Activated T-cell treated with anti-CD3 and anti-CD28 coated beads, Interleukin-2, amount 50 U/mL, for 1 hour (primary cell): Measurements from ENCODE around the gene C11orf68.

Experiments
- DNase-seq: peaks from one replicate; pipeline ENCODE4 v3.0.0-alpha.2; 2020

C11orf68 gene

DNA sequence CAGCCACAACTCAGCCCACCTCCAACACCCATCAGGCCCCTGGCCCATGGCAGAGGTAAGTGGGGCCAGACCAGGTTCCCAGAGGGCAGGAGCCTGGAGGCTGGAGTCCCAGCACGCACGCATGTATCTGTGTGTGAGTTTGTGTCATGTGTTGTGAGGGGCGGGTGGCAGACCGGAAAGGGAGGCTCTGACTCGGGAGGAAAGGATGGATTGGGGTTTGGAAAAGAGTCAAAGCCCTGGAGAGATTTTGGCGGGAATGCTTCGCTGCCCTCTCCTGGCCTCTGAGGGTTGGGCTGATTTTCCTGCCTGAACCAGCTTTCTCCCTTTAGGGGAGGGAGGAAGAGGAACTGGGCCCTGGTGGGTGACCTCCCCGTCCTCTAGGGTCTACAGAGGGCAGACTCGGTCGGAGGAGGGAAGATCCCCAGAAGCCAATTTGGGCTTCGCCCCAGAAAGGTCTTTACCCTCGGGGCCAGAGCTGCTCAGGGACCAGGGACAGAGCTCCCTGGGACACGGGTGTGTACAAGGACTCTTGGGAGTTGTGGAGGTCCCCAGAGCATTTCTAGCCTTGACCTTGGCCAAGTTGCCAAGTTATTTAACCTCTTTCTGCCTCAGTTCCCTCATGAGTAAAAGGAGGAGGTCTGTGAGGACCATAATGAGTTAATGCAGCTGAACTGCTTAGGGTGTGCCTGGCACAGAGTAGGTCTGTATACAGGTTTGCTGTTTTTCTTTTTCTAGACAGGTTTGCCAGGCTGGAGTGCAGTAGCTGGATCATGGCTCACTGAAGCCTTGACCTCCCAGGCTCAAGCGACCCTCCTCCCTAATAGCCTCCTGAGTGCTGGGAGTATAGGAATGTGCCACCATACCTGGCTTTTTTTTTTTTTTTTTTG is 6.9 kb downstream of the C11orf68 start:
- DNase-seq = no peak

DNA sequence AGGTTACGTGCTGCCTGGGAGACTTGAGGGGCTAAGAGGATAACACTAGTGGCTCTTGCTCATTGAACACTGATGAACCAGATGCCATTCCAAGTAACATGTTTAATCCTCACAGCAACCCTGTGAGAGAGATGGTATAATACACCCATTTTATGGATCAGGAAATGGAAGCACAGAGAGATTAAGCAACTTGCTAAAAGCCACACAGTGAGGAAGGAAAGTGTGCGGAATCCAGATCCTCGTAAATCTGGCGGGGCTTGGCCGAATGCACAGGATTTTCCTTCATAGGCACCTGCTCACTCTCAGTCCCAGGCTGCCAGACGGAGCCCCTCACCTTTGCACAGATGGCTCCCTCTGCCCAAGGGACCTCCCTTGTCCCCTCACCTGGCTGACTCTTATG is 11.0 kb downstream of the C11orf68 start:
- no peak for DNase-seq

DNA sequence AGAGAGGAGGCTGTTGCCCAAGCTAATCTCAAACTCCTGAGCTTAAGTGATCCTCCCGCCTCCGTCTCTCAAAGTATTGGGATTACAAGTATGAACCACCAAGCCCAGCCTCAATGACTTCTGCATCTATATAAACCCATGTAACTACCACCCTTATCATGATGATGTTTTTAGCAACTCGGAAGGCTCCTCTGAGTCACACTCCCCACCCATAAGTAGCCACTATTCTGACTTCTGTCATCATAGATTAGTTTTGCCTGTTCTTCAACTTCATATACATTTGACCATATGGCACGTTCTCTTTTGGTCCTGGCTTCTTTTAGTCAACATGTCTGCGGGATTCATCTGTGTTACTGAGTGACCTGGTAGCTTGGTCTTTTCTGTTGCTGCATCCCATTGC is 12.3 kb downstream of the C11orf68 start:
- DNase-seq = no peak

DNA sequence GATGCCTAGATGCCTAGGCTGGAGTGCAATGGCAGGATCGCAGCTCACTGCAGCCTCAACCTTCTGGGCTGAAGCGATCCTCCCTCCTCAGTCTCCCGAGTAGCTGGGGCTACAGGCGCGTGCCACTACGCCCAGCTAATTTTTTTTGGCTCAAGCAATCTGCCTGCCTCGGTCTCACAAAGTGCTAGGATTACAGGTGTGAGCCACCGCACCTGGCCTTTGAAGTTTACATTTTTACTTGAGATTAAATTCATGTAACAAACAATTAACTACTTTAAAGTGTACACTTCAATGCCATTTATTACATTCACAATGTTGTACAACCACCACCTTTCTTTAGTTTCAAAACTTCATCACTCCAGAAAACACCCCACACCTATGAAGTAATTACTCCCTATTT is 15.1 kb downstream of the C11orf68 start:
- no peak for DNase-seq

DNA sequence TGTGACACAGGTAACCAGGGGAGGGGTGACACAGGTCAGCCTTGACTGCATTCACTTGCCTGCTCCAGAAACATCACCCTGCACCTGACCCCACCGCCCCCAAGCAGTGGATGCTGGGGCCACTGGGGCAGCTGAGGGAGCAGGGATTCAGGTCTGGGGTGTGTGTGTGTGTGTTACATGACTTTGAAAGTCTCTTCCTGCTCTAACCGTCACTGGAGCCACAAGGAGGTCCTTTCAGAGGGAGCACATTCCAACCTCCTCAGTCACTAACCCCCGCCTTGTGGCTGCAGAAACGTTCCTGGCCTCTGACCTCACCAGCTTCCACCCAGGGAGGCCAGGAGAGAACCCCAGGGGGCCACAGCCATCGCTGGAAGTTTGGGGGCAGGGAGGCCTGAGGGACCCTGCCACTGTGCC is 15.8 kb downstream of the C11orf68 start:
- no peak for DNase-seq

DNA sequence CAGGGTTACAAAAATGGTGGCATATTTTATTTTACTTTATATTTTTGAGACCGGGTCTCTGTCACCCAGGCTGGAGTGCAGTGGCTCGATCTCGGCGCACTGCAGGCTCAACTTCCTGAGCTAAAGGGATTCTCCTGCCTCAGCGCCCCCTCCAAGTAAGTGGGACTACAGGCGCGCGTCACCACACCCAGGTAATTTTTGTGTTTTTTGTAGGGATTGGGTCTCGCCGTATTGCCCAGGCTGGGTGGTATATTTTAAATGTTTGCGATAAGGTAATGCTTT is 18.0 kb downstream of the C11orf68 start:
- DNase-seq = no peak

DNA sequence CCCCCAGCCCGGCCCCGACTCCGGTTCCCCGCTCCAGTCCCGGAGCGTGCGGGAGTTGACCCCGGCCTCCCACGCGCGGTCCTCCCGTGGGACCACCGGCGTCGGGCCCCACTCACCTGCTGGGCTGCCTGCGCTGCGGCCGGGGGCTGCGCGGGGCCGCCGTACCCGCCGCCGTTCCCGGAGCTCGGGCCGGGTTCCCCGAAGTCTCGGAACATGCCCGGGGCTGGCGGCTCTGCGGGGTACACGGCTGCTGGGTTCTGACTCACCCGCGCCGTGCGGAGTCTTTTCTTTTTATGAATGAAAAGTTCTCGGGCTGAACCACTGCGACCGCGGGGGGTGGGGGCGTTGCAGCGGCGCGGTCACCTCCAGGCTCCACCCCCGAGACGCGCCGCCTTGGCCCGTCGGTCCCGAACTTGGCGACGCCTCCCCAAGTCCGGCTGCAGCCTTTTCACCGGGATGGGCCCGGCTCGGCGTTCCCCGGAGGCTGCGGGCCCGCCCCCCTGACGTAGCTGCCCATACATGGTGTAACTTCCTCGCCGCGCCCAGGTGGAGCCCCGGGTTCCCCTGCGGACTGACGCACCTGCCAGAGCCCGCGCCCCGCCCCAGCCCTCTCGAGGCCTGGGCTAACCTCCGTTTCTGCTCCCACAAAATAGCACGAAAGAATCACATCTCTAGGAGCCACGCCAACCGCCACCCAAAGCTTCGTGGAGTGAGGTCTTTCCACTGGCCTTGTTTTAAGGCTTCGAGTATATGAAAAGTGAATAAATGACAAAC is 18.6 kb downstream of the C11orf68 start, which contains the start of gene FOSL1:
Gene FOSL1 (minus strand): TSS at position 264 of the 774 bp plus-strand sequence. CDS start 49 bp downstream, at position 215.
- DNase-seq = peak; percentile 93

DNA sequence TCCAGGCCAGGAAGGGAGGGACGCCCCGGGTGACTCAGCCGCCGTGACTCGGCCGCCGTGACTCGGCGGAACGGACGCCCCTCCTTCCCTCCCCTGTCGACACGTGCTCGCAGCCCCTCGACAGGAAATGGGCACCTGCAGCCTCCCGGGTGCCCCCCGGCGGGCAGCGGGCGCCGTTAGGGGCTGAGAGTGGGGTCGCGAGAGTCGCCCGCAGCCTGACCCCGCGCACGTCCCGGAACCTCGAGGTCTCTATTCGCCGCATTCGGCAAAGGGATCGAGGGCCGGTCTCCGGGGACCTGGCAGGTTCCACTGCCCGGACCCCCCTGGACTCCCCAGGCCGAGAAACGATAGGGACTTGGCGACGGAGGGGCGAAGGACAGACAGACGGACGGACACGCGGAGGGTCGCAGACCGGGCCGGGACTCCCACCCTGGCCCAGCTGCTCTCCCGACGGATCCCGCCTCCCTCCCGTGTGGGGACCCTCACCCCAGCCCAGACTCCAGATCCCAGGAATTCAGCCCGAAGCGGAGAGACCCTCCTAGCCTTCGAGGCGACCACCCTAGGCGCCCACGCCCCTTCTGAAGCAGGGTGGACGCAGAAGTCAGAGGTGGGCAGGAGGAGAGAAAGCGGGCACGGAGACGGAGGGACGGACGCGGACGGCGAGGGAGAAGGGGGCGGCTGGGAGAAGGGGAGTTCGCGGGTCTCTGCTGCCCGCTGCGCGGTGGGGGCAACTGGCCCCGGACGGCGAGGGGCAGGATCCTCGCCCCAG is 19.3 kb downstream of the C11orf68 start:
- peak; percentile 69 for DNase-seq

DNA sequence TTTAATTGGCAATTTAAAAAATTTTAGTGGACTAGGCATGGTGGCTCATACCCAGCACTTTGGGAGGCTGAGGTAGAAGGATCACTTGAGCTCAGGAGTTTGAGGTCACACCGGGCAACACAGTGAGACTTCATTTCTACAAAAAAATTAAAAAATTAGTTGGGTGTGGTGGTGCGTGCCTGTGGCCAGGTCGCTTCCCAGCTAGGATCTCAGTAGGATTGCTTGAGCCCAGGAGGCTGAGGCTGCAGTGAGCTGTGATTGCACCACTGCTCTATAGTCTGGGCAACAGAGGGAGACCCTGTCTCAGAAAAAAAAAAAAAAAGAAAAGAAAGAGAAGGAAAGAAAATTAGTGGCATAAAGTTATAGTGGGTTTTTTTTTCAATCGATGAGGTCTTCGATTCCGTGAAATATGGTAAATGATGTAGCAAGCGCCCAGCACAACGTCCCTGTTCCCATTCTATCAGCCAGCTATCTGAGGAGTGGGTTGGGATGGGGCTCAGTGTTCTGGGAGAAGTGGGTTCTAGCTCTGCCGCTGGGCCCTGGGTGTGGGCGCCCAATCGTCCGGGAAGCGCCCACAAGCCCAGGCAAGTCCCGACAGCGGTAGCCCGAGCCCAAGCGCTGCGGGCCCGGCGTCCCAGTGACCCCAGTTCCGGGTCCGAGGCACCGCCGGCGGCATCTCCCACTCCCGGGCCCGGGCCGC is 20.1 kb downstream of the C11orf68 start:
- no peak for DNase-seq

DNA sequence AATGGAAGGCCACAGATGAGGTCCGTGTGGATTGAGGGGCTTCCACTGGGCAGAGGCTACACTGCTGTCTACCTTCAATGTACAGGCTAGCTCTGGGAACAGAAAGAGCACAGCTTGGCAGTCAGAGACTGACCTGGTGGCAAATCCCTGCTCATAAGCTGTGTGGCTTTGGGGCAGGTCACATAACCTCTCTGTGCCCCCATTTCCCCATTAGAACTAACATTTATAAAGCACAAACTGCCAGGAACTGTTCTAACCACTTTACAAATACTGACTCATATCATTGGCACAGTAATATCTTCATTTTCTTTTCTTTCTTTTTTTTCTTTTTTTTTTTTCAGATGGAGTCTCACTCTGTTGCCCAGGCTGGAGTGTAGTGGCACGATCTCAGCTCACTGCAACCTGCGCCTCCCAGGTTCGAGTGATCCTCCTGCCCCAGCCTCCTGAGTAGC is 21.8 kb downstream of the C11orf68 start:
- no peak for DNase-seq

DNA sequence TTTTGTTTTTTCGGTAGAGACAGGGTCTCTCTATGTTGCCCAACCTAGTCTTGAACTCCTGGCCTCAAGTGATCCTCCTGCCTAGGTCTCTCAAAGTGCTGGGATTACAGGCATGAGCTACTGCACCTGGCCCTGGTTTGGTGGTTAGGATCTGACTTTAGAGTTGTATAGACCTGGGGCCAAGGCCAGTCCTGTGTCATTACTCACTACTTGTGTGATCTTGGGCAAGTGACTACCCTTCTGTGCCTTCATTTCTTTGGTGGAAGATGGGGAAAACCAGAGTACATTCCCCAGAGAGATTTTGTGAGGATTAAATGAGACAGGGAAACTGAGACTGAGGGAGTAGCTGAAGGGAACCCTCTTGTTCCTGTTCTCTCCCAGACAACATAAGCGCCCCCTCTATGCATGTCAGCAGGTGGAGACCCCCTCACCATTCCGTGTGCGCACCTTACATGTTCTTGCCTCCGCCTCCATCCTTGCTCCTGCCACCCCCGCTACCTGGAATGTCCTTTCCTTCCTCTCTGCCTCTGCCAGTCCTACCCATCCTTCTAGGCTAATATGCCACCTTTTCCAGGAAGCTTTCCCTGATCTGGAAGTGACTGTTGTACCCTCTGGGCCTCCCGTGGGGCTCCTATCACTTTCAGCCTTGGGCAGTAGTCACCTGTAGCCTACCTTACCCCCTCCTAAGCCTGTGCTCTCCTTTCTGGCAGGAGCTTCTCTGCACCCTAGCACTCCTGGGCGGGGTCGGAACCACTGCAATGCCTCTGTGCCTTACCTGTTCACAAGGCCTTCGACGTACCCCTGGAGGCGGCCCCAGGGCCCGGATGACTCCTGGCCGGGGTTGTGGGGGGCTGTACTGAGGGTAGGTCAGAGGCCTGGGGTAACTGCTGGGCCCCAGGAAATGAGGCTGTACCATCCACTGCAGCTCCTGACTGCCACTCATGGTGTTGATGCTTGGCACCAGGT is 22.5 kb downstream of the C11orf68 start:
- no peak for DNase-seq

DNA sequence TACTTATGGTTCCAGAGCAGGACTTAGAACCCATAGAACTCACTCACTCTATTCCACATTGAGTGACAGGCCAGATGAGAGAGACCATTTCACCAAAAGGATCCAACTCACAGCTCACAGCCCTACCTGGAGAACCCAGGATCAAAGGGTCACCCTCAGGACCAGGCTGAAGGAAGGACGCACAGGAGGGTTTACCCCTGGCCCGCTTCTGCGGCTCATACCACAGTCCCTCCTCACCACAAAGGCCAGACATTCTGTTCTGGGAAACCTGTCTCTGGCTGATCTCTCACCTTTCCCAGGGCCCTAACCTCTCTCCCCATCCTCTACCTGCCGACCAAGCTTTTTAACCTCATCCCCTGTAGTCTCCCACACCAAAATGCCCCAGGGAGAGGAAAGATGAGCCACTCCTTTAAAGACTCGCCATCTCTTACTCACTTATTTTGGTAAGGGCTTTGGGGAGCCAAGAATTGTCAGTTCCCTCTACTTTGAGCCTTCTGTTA is 23.3 kb downstream of the C11orf68 start:
- DNase-seq = no peak

DNA sequence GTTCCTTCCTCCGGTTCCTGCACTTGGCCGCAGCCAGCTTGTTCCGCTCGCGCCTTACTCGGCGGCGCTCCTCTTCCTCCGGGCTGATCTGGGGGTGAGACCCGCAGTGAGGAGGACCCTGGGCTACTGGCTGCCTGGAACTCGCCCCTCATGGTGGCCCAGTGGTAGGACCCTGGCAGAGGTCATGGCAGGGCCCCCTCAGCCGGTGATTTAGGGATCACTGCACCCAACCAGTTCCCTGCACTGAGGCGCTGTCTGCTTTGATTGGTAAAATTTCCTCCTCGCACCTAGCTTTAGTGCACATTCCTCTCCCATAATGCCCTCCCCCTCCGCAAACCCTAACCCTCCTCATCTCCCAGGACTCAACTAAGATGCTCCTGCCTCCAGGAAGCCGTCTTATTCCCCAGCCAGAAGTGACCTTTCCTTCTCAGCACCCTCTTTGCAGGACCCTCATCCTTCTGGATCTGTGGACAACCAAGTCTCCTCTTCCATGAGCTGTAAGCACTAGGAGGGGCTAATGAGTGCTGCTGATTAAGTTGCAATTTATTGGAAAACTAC is 24.7 kb downstream of the C11orf68 start:
- peak; percentile 46 for DNase-seq

DNA sequence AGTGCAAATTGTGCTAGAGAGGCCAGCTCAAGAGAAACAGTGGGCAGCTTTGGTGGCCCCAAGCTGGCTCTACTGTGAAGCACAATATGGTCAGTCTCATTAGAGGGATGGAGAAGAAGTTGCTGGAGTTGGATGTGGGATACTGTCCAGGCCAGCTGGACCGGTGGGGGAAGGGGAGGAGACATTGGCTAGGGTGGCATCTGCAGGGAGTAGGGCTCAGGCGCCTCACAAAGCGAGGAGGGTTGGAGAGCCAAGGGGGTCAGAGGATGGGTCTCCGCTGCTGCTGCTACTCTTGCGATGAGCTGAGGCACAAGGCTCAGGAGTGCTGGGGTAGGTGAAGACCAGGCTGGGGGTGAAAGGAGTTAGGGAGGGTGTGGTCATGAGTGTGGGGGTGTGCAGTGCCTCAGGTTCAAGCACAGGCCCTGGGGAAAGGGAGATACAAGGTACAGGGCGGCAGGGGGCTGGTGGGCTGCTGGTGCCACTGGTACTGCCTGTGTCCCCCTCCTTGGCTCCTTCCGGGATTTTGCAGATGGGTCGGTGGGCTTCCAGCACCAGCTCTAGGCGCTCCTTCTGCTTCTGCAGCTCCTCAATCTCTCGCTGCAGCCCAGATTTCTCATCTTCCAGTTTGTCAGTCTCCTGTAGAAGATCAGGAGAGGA is 26.1 kb downstream of the C11orf68 start:
- no peak for DNase-seq

DNA sequence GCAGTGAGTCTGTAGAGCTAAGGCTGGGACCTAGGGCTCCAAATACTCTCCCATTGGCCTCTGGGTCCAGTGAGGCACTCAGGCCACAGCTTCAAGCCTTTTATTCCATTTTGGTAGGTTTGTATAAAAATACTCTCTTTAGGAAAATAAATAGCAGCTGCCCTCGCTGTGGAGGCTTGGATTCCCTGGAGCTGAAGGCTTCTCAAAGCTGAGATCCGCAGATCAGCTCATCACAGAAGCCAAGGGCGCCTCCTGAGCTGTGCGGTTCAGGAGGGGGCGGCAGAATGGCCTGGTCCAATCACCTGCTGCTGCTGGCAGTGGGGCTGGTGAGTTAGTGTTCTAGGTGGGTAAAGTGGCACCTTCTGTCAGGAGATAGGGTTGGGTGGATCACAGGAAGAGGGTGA is 26.7 kb downstream of the C11orf68 start:
- peak; percentile 49 for DNase-seq

DNA sequence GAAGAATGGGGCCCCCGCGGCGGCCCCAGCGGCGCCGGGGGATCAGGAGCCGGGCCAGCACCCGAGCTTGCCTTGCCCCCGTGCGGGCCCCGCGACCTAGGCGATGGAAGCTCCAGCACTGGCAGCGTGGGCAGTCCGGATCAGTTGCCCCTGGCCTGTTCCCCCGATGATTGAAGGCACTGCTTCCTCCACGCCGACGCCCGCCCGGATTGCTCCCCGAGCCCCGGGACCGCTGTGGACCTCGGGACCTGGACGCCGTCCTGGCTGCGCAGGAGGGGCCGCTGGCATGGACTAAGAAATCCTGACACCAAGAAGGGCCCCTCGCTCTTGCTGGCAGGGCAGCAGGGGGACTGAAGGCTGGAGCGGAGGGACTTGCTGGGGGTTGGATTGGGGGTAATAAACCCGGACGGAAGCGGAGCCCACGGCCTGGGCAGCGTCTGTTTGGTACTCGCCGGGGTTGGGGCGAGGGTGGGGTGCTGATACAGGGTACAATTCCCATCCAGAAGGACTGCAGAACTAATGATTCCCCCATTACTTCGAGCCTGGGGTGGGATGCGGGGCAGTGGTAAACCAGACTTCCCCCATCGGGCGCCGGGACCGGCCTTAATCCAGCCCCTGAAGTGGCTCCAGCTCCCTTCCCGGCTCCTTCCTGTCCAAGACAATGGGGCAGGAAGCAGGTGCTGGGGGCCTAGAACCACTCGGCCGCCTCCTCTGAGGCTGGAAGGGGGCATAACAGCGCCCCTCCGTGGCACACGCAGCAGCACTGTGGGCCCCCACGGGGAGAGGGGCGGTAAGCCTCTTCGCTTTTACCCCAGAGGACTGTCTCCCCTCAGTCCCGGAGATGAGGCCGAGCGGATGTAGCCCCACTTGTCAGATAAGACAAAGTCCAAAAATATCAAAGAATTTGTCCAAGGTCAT is 27.4 kb downstream of the C11orf68 start:
- DNase-seq = peak; percentile 50

DNA sequence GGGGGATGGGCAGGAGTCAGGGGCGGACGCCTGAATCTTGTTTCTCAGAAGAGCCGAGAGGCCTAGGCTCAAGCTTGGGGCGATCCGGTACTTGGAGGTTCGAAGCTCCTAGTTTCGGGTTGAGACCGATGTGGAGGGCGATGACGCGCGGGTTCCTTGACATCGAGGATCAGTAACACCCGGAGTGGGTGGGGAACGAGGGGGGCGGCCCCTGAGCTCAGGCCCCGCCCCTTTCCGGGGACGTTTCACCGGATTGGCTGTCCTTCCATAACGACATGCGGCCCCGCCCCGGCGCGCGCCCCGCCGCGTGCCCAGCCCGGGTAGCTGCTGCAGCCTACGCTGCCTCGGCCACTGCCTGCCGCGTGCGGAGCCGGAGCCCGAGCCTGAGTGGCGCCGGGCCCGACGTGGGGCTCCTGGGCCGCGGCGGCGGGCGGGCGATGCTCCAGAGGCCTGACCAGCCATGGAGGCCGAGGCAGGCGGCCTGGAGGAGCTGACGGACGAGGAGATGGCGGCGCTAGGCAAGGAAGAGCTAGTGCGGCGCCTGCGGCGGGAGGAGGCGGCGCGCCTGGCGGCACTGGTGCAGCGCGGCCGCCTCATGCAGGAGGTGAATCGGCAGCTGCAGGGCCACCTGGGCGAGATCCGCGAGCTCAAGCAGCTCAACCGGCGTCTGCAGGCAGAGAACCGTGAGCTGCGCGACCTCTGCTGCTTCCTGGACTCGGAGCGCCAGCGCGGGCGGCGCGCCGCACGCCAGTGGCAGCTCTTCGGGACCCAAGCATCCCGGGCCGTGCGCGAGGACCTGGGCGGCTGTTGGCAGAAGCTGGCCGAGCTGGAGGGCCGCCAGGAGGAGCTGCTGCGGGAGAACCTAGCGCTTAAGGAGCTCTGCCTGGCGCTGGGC is 28.3 kb downstream of the C11orf68 start, which contains the start of gene CCDC85B:
Gene CCDC85B (plus strand): TSS at position 350 of the 895 bp plus-strand sequence. CDS start 111 bp downstream, at position 461.
- DNase-seq = peak; percentile 99
